Measurements from ENCODE around the gene UBE2S. TPM values are rescaled to one million over a fixed set of nuclear protein-coding genes. Genes with fewer than 3 reads are reported as not detected.

The UBE2S gene
- total RNA-seq, 8 experiments from 2014 or later = 21.5 to 86.6 (median 37.8) TPM

GRCh38 chr19:55358943-55359908 is 48.4 kb downstream of the UBE2S start:
- ATAC-seq (replicated peaks in 6 of 8) = no peak
- no peak overlapping the region for H3K4me3 ChIP-seq
- WGBS, 10 experiments = 20 to 100% (median 79%) methylated on average over 1 to 10 of the region's 32 CpGs; no CpG with 5 or more reads in 5 of the 10 experiments
- in situ Hi-C loops (cut with MboI; ENCODE audit: low pct_unique_long_range_greater_than_20kb in 2 of 9, low sequenced_read_pairs in 9 of 9, unreplicated experiment in 9 of 9) = no loop called here
- no peak overlapping the region for H3K27ac ChIP-seq
- peaks cover 10 to 19% of the 10 kb centered on the region in 2 donors for H3K4me1 ChIP-seq (replicated peaks in 1 of 2)

GRCh38 chr19:55358493-55358892 is 49.1 kb downstream of the UBE2S start:
- Histone ChIP-seq H3K4me1 (replicated peaks in 1 of 2) (peaks cover 10 to 20% of the 10 kb centered on the region in 2 donors), H3K27ac (no peak overlapping the region), H3K4me3 (no peak overlapping the region)
- WGBS, 10 experiments = 59 to 86% (median 80%) methylated on average over 2 to 10 of the region's 19 CpGs; no CpG with 5 or more reads in 7 of the 10 experiments
- ATAC-seq (replicated peaks in 6 of 8) = no peak
- in situ Hi-C loops (cut with MboI; ENCODE audit: low pct_unique_long_range_greater_than_20kb in 2 of 9, low sequenced_read_pairs in 9 of 9, unreplicated experiment in 9 of 9) = no loop called here

GRCh38 chr19:55355213-55355821 is 52.3 kb downstream of the UBE2S start:
- ATAC-seq (replicated peaks in 6 of 8) = no peak
- no peak overlapping the region for H3K4me3 ChIP-seq
- H3K4me1 ChIP-seq (replicated peaks in 1 of 2) = peaks cover 7 to 14% of the 10 kb centered on the region in 2 donors
- 0 to 87% (median 40%) methylated on average over 1 to 6 of the region's 13 CpGs; no CpG with 5 or more reads in 3 of the 10 experiments for WGBS, 10 experiments
- no peak overlapping the region for H3K27ac ChIP-seq
- in situ Hi-C loops (cut with MboI; ENCODE audit: low pct_unique_long_range_greater_than_20kb in 2 of 9, low sequenced_read_pairs in 9 of 9, unreplicated experiment in 9 of 9) = no loop called here

GRCh38 chr19:55354698-55355212 is 52.8 kb downstream of the UBE2S start, which contains the start of gene COX6B2:
Gene COX6B2, minus strand, starts transcription at chr19:55354719. Its CDS starts 198 bp downstream, at chr19:55354521.
- WGBS, 10 experiments = no CpG with 5 or more reads among the region's 43 CpGs
- Histone ChIP-seq H3K4me1 (replicated peaks in 1 of 2) (peaks cover 7 to 14% of the 10 kb centered on the region in 2 donors), H3K27ac (no peak within 1 kb of the TSS), H3K4me3 (peak within 1 kb of the TSS; percentile 28 to 46 (median 38))
- in situ Hi-C loops (cut with MboI; ENCODE audit: low pct_unique_long_range_greater_than_20kb in 2 of 9, low sequenced_read_pairs in 9 of 9, unreplicated experiment in 9 of 9) = no loop called here
- ATAC-seq (replicated peaks in 6 of 8) = peak in 7 of 8 experiments; percentile 5 to 41 (median 13)

- peaks cover 9 to 18% of the 10 kb centered on the region in 2 donors for H3K4me1 ChIP-seq (replicated peaks in 1 of 2)
- WGBS, 10 experiments = no CpG with 5 or more reads among the region's 72 CpGs
- H3K4me3 ChIP-seq = peak overlapping the region; percentile 28 to 46 (median 38)
- no peak overlapping the region for H3K27ac ChIP-seq
- ATAC-seq (replicated peaks in 6 of 8) = peak; percentile 79 to 92 (median 86)
- in situ Hi-C loops (cut with MboI; ENCODE audit: low pct_unique_long_range_greater_than_20kb in 2 of 9, low sequenced_read_pairs in 9 of 9, unreplicated experiment in 9 of 9) = no loop called here
Observed at GRCh38 chr19:55353803-55354697, 53.5 kb downstream of the UBE2S start.

- peak overlapping the region; percentile 28 to 46 (median 38) for H3K4me3 ChIP-seq
- peak in 4 of 8 experiments; percentile 9 to 13 (median 12) for ATAC-seq (replicated peaks in 6 of 8)
- in situ Hi-C loops (cut with MboI; ENCODE audit: low pct_unique_long_range_greater_than_20kb in 2 of 9, low sequenced_read_pairs in 9 of 9, unreplicated experiment in 9 of 9) = no loop called here
- 0 to 7% (median 0%) methylated on average over 1 to 4 of the region's 24 CpGs; no CpG with 5 or more reads in 3 of the 10 experiments for WGBS, 10 experiments
- no peak overlapping the region for H3K27ac ChIP-seq
- peaks cover 16 to 25% of the 10 kb centered on the region in 2 donors for H3K4me1 ChIP-seq (replicated peaks in 1 of 2)
Observed at GRCh38 chr19:55353356-55353802, 54.2 kb downstream of the UBE2S start.

GRCh38 chr19:55352549-55353145 is 54.9 kb downstream of the UBE2S start:
- in situ Hi-C loops (cut with MboI; ENCODE audit: low pct_unique_long_range_greater_than_20kb in 2 of 9, low sequenced_read_pairs in 9 of 9, unreplicated experiment in 9 of 9) = no loop called here
- WGBS, 10 experiments = 0 to 100% (median 75%) methylated on average over 1 to 2 of the region's 25 CpGs; no CpG with 5 or more reads in 6 of the 10 experiments
- Histone ChIP-seq H3K27ac (no peak overlapping the region), H3K4me3 (no peak overlapping the region), H3K4me1 (replicated peaks in 1 of 2) (peaks cover 23 to 32% of the 10 kb centered on the region in 2 donors)
- no peak for ATAC-seq (replicated peaks in 6 of 8)

- Histone ChIP-seq H3K27ac (no peak overlapping the region), H3K4me1 (replicated peaks in 1 of 2) (peaks cover 29 to 37% of the 10 kb centered on the region in 2 donors), H3K4me3 (no peak overlapping the region)
- in situ Hi-C loops (cut with MboI; ENCODE audit: low pct_unique_long_range_greater_than_20kb in 2 of 9, low sequenced_read_pairs in 9 of 9, unreplicated experiment in 9 of 9) = no loop called here
- ATAC-seq (replicated peaks in 6 of 8) = peak in 1 of 8 experiments; percentile 2
- 90 to 100% methylated on average over 1 to 2 of the region's 6 CpGs; no CpG with 5 or more reads in 8 of the 10 experiments for WGBS, 10 experiments
Observed at GRCh38 chr19:55352040-55352439, 55.5 kb downstream of the UBE2S start.

GRCh38 chr19:55350620-55351315 is 56.8 kb downstream of the UBE2S start:
- H3K4me1 ChIP-seq (replicated peaks in 1 of 2) = peaks cover 29 to 48% of the 10 kb centered on the region in 2 donors
- no peak overlapping the region for H3K4me3 ChIP-seq
- no peak overlapping the region for H3K27ac ChIP-seq
- no peak for ATAC-seq (replicated peaks in 6 of 8)
- 33 to 97% (median 80%) methylated on average over 1 to 7 of the region's 11 CpGs; no CpG with 5 or more reads in 3 of the 10 experiments for WGBS, 10 experiments
- in situ Hi-C loops (cut with MboI; ENCODE audit: low pct_unique_long_range_greater_than_20kb in 2 of 9, low sequenced_read_pairs in 9 of 9, unreplicated experiment in 9 of 9) = no loop called here
